ENCODE results near the gene CERS6. TPM values are rescaled to one million over a fixed set of nuclear protein-coding genes. Genes with fewer than 3 reads are reported as not detected.

CERS6 gene
- total and polyA plus RNA-seq, 2 of the 8 experiments (the other 6 are each of a cell fraction or from before 2014, with no cell fraction given): 6.8 to 28.2 TPM

DNA sequence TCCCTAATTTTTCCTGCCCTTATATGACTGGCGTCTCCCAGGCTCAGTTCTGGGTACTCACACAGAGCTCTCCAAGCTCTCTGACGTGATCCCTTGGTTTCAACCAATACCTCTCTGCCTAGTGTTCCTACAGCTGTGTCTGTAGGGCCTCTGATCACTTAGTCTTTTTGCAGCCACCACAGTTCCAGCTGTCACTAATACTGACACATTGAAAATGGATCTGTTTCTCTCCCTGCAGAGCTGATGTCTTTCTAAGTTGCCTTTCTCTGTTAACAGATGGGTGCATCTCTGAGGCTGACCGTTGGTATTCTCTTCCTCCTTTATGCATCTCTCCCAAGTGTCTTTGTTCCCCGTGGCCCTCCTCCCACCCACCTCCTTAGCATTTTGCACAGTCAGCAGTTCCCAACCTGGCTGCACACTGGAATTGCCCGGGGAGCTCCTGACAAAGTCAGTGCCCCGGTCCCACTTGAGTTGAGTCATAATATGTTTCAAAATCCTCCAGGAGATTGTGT is 62.5 kb downstream of the CERS6 start:
- H3K4me2 ChIP-seq (ENCODE audit: insufficient read depth in 1 of 2, low read depth in 2 of 2, low read length in 2 of 2): peak overlapping the region; percentile 33 to 35; a peak in 2 of 4 replicates
- H4K91ac ChIP-seq (replicated peaks; ENCODE audit: insufficient read length, low read length): no peak overlapping the region
- TF ChIP-seq TCF12 (IDR thresholded peaks at IDR 0.05; ENCODE audit: low read depth, low read length) (no peak), MAFK (IDR thresholded peaks at IDR 0.05; ENCODE audit: low read depth, low read length) (peak; percentile 99)

More for the DNA sequence above, 62.5 kb downstream of the CERS6 start:
- Histone ChIP-seq H2BK20ac (ENCODE audit: low read length) (no peak overlapping the region), H3K27me3 (replicated peaks in 1 of 4; ENCODE audit: control insufficient read depth in 3 of 4, extremely low read depth in 1 of 4, insufficient read depth in 3 of 4, low read length in 3 of 4) (no peaks in the 10 kb centered on the region), H3K56ac (replicated peaks; ENCODE audit: insufficient read length, low read depth, low read length) (no peak overlapping the region), H2AK5ac (ENCODE audit: low read depth, low read length) (no peak overlapping the region), H2BK12ac (ENCODE audit: low read depth, low read length) (no peak overlapping the region), H2AFZ (ENCODE audit: low read length) (no peak overlapping the region), H4K20me1 (replicated peaks in 1 of 2; ENCODE audit: control insufficient read depth in 1 of 2, insufficient read depth in 2 of 2, low read length in 2 of 2) (peaks cover 0 to 2% of the 10 kb centered on the region in 2 experiments), H3K36me3 (ENCODE audit: control insufficient read depth in 2 of 4, insufficient read depth in 4 of 4, low read length in 3 of 4) (no peaks in the 10 kb centered on the region), H3K79me2 (ENCODE audit: control insufficient read depth in 1 of 2, insufficient read depth in 2 of 2, low read length in 2 of 2) (peaks cover 2 to 83% of the 10 kb centered on the region in 2 experiments; a peak in 3 of 4 replicates), H3K4me1 (replicated peaks in 1 of 4; ENCODE audit: control insufficient read depth in 3 of 4, insufficient read depth in 4 of 4, low read length in 3 of 4) (peaks cover 0 to 15% (median 11%) of the 10 kb centered on the region in 4 experiments; a peak in 5 of 7 replicates), H3K9ac (replicated peaks in 1 of 4; ENCODE audit: extremely low read depth in 1 of 4, low read depth in 3 of 4, low read length in 3 of 4) (no peak overlapping the region), H3K23ac (ENCODE audit: insufficient read length) (no peak overlapping the region), H3K79me1 (ENCODE audit: low read depth, low read length) (peaks cover 4% of the 10 kb centered on the region; the same call in 1 of the 2 replicates), H4K8ac (ENCODE audit: extremely low read depth, insufficient read depth, low read length) (no peak overlapping the region; the same call in 1 of the 2 replicates), H3K18ac (ENCODE audit: extremely low read depth, low read length) (no peak overlapping the region), H4K5ac (ENCODE audit: insufficient read length, low read depth, low read length) (no peak overlapping the region), H2BK15ac (ENCODE audit: low read length) (no peak overlapping the region), H3K14ac (ENCODE audit: insufficient read length) (no peak overlapping the region), H3K4ac (replicated peaks; ENCODE audit: insufficient read length, low read depth, low read length) (no peak overlapping the region), H3K27ac (ENCODE audit: low read depth, low read length) (no peak overlapping the region), H3K9me3 (ENCODE audit: insufficient read depth in 2 of 2, low read depth in 1 of 2, low read length in 1 of 2) (no peaks in the 10 kb centered on the region), H2BK5ac (ENCODE audit: low read depth, low read length) (0 out of 2 replicates have a peak overlapping the region, but pooled peaks have one; percentile 29), H2BK120ac (replicated peaks; ENCODE audit: low read depth, low read length) (no peak overlapping the region), H3K4me3 (ENCODE audit: extremely low read depth in 1 of 4, insufficient read depth in 2 of 4, low read depth in 3 of 4, low read length in 4 of 4) (no peak overlapping the region; a peak in 1 of 8 replicates), H3K23me2 (ENCODE audit: low read depth, low read length) (peaks cover 2% of the 10 kb centered on the region; the same call in 1 of the 2 replicates)
- POLR2A ChIA-PET (ENCODE audit: partially characterized antibody): interaction anchor here (0.8 to 1.2 kb wide), 2 partner anchors 43 to 53 kb away, joined by 3 to 4 read pairs; no protein-coding TSS in a partner anchor
- 47% methylated on average over 6 of the region's 6 CpGs; no CpG with 5 or more reads in 1 of the 2 experiments for WGBS, 2 experiments (ENCODE audit: extremely low coverage in 1 of 2, insufficient coverage in 1 of 2, insufficient read length in 1 of 2, insufficient replicate concordance in 2 of 2, low coverage in 1 of 2, low lambda C conversion rate in 2 of 2, missing lambda C conversion rate in 1 of 2)
- FAIRE-seq: peak; percentile 52
- DNase-seq (ENCODE audit: low read depth in 1 of 2, low spot score in 2 of 2): peak; percentile 13 to 47
- CTCF ChIA-PET (ENCODE audit: partially characterized antibody): interaction anchor here (0.9 to 1.8 kb wide), 5 partner anchors 10 to 77 kb away, joined by 3 to 11 read pairs (median 4); no protein-coding TSS in a partner anchor
